Renal cortex interstitium (tissue), 11 donors: ENCODE measurements around the gene ACTR1B. TPM values are rescaled to one million over a fixed set of nuclear protein-coding genes. Genes with fewer than 3 reads are reported as not detected.
"Not testable (repeated sequence)": the region's sequence is repeated elsewhere in the genome, so short reads cannot be mapped to it uniquely, and the experiment has no call there.

Experiments
- DNase-seq, 11 donors: peaks; one replicate each; pipeline ENCODE4 v3.0.0-alpha.2; 2013; ENCODE audit warnings: low read depth in 9 of 11, low spot score in 4 of 11; ENCODE audit errors: extremely low read depth in 1 of 11
- polyA plus RNA-seq, 3 donors: library from polyadenylated mRNA; unstranded; fragments of 120-200 nt; gene quantifications; one replicate each; pipeline ENCODE4 v1.2.1, GENCODE V29; 2013; ENCODE audit not compliant: insufficient read length in 3 of 3

ACTR1B gene
- polyA plus RNA-seq, 3 donors, result 55.5 to 67.6 (median 65.4) TPM

- DNase-seq, result peak; percentile 92 to 98 (median 97)
Measured at GRCh38 chr2:97645695-97646629, 17.9 kb downstream of the ACTR1B start, which contains the start of gene COX5B. COX5B (plus strand) TSS chr2:97646062; CDS start chr2:97646087, 25 bp downstream.

- peak in 3 of 11 donors; percentile 14 to 43 (median 28) for DNase-seq
Measured at GRCh38 chr2:97645112-97645694, 18.6 kb downstream of the ACTR1B start.

DNA sequence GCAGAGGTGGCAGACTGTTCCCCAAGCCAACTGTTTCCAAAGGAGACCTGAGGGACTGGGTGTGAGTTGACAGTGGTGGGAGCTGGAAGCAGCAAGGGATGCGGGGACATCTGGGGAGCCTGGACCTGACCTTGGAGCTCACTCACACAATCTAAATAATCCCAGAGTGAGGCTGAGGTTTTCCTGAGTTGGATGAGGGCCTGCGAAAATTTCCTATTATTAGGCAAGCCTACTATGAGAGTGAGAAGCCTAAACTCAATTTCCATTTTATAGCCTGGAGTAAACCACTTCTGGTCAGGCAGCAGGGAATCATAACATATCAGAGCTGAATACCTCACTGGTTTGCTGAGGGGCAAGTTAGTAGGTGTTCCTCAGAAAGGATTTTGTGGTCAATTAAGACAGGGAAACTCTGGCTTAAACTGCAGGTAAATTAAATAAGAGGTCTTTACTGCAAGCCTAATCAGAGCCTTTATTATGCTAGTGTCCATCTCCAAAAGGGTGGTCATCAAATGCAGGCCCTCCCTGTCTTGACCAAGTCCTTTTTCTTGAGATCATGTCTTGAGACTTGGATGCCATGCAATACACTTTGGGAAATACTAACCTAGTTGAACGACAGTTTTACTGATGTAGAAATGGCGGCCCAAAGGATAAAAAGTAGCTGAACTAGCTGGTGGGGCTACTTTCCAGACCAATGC, 19.7 kb downstream of the ACTR1B start:
- DNase-seq, result no peak

DNA sequence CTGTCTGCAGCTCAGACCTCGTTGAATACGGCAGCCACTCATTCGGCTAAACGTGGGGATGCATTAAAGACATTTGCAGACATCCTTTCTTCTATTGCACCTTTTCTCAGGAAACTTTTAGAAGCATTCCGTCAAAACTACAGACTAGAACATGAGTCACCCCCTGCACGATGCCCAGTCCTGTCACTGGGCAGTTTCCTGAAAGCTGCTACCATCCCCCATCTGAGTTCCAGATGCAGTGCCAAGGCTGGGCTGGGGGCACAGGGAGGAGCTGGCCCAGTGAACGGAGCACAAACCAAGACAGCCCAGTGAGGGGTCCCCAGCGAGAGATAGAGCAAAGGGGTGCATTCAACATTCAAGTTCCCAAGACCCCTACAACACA, 37.8 kb downstream of the ACTR1B start:
- not testable (repeated sequence) for DNase-seq

GRCh38 chr2:97625354-97626048, 38.3 kb downstream of the ACTR1B start:
- not testable (repeated sequence) for DNase-seq

GRCh38 chr2:97622976-97623375, 40.9 kb downstream of the ACTR1B start:
- DNase-seq, result not testable (repeated sequence)

DNA sequence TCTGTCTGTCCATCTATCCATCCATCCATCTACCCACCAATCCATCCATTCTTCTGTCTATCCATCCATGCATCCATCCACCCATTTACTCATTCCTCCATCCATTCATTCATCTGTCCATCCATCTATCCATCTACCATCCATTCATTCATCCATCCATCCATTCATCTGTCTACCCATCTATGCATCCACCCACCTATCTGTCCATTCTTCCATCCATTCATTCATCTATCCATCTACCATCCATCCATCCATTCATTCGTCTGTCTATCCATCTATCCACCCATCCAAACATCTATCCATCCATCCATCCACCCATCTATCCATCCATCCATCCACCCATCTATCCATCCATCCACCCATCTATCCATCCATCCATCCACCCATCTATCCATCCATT, 43.4 kb downstream of the ACTR1B start:
- DNase-seq, result not testable (repeated sequence)

DNA sequence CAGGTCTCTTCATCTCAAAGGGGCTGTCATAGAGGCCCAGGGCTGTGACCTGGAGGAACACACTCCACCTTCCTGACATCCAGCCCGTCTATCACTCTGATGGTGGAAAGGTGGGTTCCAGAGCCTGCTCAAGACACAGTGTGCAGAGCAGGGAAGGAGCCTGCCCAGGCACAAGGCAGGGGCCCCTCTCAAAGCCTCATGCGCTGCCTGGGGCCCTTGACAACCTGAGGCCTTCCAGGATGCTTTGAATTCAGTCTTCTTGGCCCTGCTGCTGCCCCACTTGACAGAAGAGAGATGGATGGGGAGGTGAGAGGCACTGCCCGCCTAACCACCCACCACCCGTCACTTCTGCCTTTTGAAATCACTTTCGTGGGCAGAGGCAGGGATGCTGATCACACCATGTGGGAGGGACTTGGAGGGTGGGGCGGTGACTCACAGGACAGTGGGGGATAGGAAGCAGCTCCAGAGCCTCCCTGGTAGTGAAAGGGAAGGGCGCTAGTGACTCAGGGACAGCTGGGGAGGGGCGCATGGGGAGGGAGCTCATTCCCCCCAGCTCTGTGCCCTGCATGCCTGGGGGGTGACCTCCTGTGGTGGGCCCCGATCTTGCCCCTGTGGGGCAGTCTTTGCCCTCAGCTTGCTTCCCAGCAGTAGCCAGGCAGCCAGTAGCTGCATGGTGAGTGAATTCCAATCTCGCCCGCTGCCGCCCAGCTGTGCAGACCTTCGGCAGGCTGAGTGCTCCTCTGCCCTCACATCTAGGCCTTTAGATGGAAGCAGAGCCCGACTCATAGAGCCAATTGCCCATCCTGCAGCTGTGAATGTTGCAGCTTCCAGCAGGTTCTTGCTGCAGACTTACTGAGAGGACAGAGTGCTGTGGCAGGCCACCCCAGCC, 44.7 kb downstream of the ACTR1B start:
- not testable (repeated sequence) for DNase-seq

- no peak for DNase-seq
Measured at GRCh38 chr2:97617911-97618310, 45.9 kb downstream of the ACTR1B start.

- not testable (repeated sequence) for DNase-seq
Measured at GRCh38 chr2:97615746-97616145, 48.1 kb downstream of the ACTR1B start.

GRCh38 chr2:97611895-97612294, 51.9 kb downstream of the ACTR1B start:
- not testable (repeated sequence) for DNase-seq

GRCh38 chr2:97608745-97609144, 55.1 kb downstream of the ACTR1B start:
- DNase-seq, result not testable (repeated sequence)

Other genes starting within 250 kb of the ACTR1B start
- 10 to 100 TPM; 31.7 to 36.7 (median 32.7) TPM for gene ANKRD36B, start 74.2 kb downstream of the ACTR1B start, polyA plus RNA-seq
- gene COX5B, start 18.0 kb downstream of the ACTR1B start, polyA plus RNA-seq, result 100 to 1,000 TPM; 185 to 247 (median 204) TPM
- gene C2orf92, start 5.7 kb upstream of the ACTR1B start, polyA plus RNA-seq, result 10 to 100 TPM; 10.6 to 22.3 (median 12.4) TPM
- gene ZAP70, start 49.5 kb upstream of the ACTR1B start, polyA plus RNA-seq, result 1 to 10 TPM; 2.4 to 2.6 (median 2.5) TPM